Gastroesophageal sphincter (tissue), 3 donors: ENCODE data around the gene ZBTB8B.
"Not testable (repeated sequence)": the region's sequence is repeated elsewhere in the genome, so short reads cannot be mapped to it uniquely, and the experiment has no call there.

Source experiments
- EP300 ChIP-seq: sonication (generic); formaldehyde crosslinking; IDR thresholded peaks from one replicate; pipeline ENCODE4 v1.6.1; 2017; ENCODE audit warnings: antibody characterized with exemption, mild to moderate bottlenecking
- POLR2A ChIP-seq, 2 donors: fragments of 450-650 bp; IDR thresholded peaks; one replicate each; pipeline ENCODE4 v1.6.1; 2017; ENCODE audit warnings: antibody characterized with exemption in 2 of 2, mild to moderate bottlenecking in 2 of 2, moderate library complexity in 1 of 2
- POLR2AphosphoS5 ChIP-seq: sonication (generic); formaldehyde crosslinking; IDR thresholded peaks from one replicate; pipeline ENCODE4 v1.6.1; 2017; ENCODE audit warnings: antibody characterized with exemption
- TF ChIP-seq, protein P1 (sequence below), 4 experiments: fragments of 200-600 bp in 2 of 4; fragments of 450-650 bp in 2 of 4; sonication (generic) in 1 of 4; IDR thresholded peaks; one replicate each; pipeline ENCODE4 v1.5.1; 2017 to 2019; ENCODE audit warnings: antibody characterized with exemption in 4 of 4, mild to moderate bottlenecking in 2 of 4, moderate library complexity in 2 of 4

GRCh38 chr1:32438777-32439176 lies 26.1 kb upstream of the ZBTB8B start:
- TF ChIP-seq, protein P1, sequence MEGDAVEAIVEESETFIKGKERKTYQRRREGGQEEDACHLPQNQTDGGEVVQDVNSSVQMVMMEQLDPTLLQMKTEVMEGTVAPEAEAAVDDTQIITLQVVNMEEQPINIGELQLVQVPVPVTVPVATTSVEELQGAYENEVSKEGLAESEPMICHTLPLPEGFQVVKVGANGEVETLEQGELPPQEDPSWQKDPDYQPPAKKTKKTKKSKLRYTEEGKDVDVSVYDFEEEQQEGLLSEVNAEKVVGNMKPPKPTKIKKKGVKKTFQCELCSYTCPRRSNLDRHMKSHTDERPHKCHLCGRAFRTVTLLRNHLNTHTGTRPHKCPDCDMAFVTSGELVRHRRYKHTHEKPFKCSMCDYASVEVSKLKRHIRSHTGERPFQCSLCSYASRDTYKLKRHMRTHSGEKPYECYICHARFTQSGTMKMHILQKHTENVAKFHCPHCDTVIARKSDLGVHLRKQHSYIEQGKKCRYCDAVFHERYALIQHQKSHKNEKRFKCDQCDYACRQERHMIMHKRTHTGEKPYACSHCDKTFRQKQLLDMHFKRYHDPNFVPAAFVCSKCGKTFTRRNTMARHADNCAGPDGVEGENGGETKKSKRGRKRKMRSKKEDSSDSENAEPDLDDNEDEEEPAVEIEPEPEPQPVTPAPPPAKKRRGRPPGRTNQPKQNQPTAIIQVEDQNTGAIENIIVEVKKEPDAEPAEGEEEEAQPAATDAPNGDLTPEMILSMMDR (IDR thresholded peaks at IDR 0.05): not testable (repeated sequence)
- not testable (repeated sequence) for TF ChIP-seq POLR2A (IDR thresholded peaks at IDR 0.05); POLR2AphosphoS5; EP300
